HepG2 (cell line): ENCODE results near the gene ARPP21. TPM values are rescaled to one million over a fixed set of nuclear protein-coding genes. Genes with fewer than 3 reads are reported as not detected.

Experiments
- ATAC-seq: fragments of 200-7000 bp; cut with Tn5 transposase; 3 replicates; pipeline ENCODE4 v1.9.1; 2020; ENCODE audit warnings: mild to moderate bottlenecking, moderate library complexity
- BruUV-seq: library from RNA; stranded (reverse); fragments of 400-500 nt; replicated peaks from 2 replicates; lab custom pipeline; 2021; lab: Mats Ljungman, UMichigan
- CTCF ChIA-PET: fragments of 300-600 bp; formaldehyde crosslinking; extraction: SDS; loops from one replicate; lab custom pipeline; 2021; ENCODE audit warnings: low total read pairs, inconsistent platforms, low intra/inter-chr PET ratio; lab: Yijun Ruan, JAX
- POLR2A ChIA-PET: fragments of 350-600 bp; sonication (Branson Sonifier 250); formaldehyde crosslinking; loops from one replicate; lab custom pipeline; 2020; ENCODE audit warnings: antibody characterized with exemption, inconsistent platforms; lab: Yijun Ruan, JAX
- DNase-seq: peaks from one replicate; pipeline ENCODE4 v3.0.0-alpha.2; 2015; ENCODE audit warnings: low spot score
- FAIRE-seq: peaks from 3 replicates; lab custom pipeline; 2011; peaks lifted over from hg19 to GRCh38; lab: Jason Lieb, UNC
- H2AFZ ChIP-seq: one replicate; pipeline ENCODE4 v1.6.1; 2011; ENCODE audit warnings: low read length, inconsistent platforms
- H3K27ac ChIP-seq: fragments of 300-600 bp; 3 replicates; pipeline ENCODE4 v1.8.0; 2011; ENCODE audit warnings: mixed run types, mild to moderate bottlenecking, mixed read lengths, low read length, inconsistent platforms; ENCODE audit not compliant: insufficient read depth; ENCODE audit errors: extremely low read length
- H3K27me3 ChIP-seq, 2 experiments: fragments of 200-600 bp in 1 of 2; 2 replicates in 1 of 2; 3 replicates in 1 of 2; pipeline versions ENCODE4 v1.6.0 to v1.8.0; 2011; ENCODE audit warnings: low read length in 2 of 2, mild to moderate bottlenecking in 2 of 2, moderate library complexity in 2 of 2, inconsistent platforms in 1 of 2; ENCODE audit not compliant: insufficient read depth in 2 of 2, control insufficient read depth in 1 of 2
- H3K36me3 ChIP-seq, 2 experiments: fragments of 200-600 bp in 1 of 2; replicated peaks in 1 of 2; 2 replicates in 1 of 2; 3 replicates in 1 of 2; pipeline versions ENCODE4 v1.5.1 to v1.8.0; 2011; ENCODE audit warnings: low read length in 2 of 2, inconsistent platforms in 1 of 2; ENCODE audit not compliant: insufficient read depth in 2 of 2, control insufficient read depth in 1 of 2
- H3K4me1 ChIP-seq: 2 replicates; pipeline ENCODE4 v1.5.1; 2012; ENCODE audit warnings: low read length, inconsistent platforms; ENCODE audit not compliant: insufficient read depth
- H3K4me2 ChIP-seq: 2 replicates; pipeline ENCODE4 v1.6.0; 2011; ENCODE audit warnings: low read depth, low read length, inconsistent platforms
- H3K4me3 ChIP-seq, 3 experiments: fragments of 200-600 bp in 1 of 3; sonication (generic), shearing (Covaris generic) in 1 of 3; replicated peaks in 1 of 3; 2 replicates each; pipeline ENCODE4 v1.5.1; 2011 to 2016; ENCODE audit warnings: low read length in 3 of 3, inconsistent platforms in 2 of 3, low read depth in 2 of 3, mild to moderate bottlenecking in 2 of 3, control low read depth in 1 of 3, mixed read lengths in 1 of 3; ENCODE audit not compliant: insufficient read depth in 1 of 3
- H3K79me2 ChIP-seq: one replicate; pipeline ENCODE4 v1.6.1; 2011; ENCODE audit warnings: low read length, inconsistent platforms; ENCODE audit not compliant: insufficient read depth
- H3K9ac ChIP-seq: 2 replicates; pipeline ENCODE4 v1.6.0; 2011; ENCODE audit warnings: mild to moderate bottlenecking, low read depth, low read length, inconsistent platforms; ENCODE audit not compliant: insufficient read depth
- H3K9me3 ChIP-seq: 2 replicates; pipeline ENCODE4 v1.5.1; 2012; ENCODE audit warnings: mild to moderate bottlenecking, low read length
- H4K20me1 ChIP-seq: 2 replicates; pipeline ENCODE4 v1.6.0; 2011; ENCODE audit warnings: inconsistent platforms, mild to moderate bottlenecking, low read length, moderate library complexity; ENCODE audit not compliant: insufficient read depth
- ELF4 ChIP-seq: sonication (generic); formaldehyde crosslinking; IDR thresholded peaks from 2 replicates; pipeline ENCODE4 v1.5.0; 2020; ENCODE audit warnings: missing genetic modification reagents, mild to moderate bottlenecking, moderate library complexity, borderline replicate concordance
- KLF9 ChIP-seq: IDR thresholded peaks from 2 replicates; pipeline ENCODE4 v1.6.1; 2016; ENCODE audit warnings: low read depth
- SIN3B ChIP-seq: fragments of 150-350 bp; IDR thresholded peaks from 2 replicates; pipeline ENCODE4 v1.6.1; 2014; ENCODE audit warnings: low read length
- THAP8 ChIP-seq: sonication (generic); formaldehyde crosslinking; IDR thresholded peaks from 2 replicates; pipeline ENCODE4 v1.5.1; 2020; ENCODE audit warnings: missing genetic modification reagents, mild to moderate bottlenecking, borderline replicate concordance
- ZBED4 ChIP-seq: sonication (generic); formaldehyde crosslinking; IDR thresholded peaks from 2 replicates; pipeline ENCODE4 v1.4.0; 2020; ENCODE audit warnings: missing genetic modification reagents, borderline replicate concordance
- ZNF18 ChIP-seq: sonication (generic); formaldehyde crosslinking; IDR thresholded peaks from 2 replicates; pipeline ENCODE4 v1.8.0; 2022; ENCODE audit warnings: mild to moderate bottlenecking, missing genetic modification reagents; ENCODE audit not compliant: insufficient replicate concordance
- ZNF550 ChIP-seq: sonication (generic); formaldehyde crosslinking; IDR thresholded peaks from 2 replicates; pipeline ENCODE4 v1.4.0; 2020; ENCODE audit warnings: mild to moderate bottlenecking, missing genetic modification reagents, borderline replicate concordance
- ZNF639 ChIP-seq: conservative IDR thresholded peaks from 2 replicates; pipeline ENCODE4 v1.6.1; 2018; ENCODE audit warnings: missing genetic modification reagents
- ZNF883 ChIP-seq: sonication (generic); formaldehyde crosslinking; IDR thresholded peaks from 2 replicates; pipeline ENCODE4 v1.5.1; 2020; ENCODE audit warnings: mild to moderate bottlenecking, missing genetic modification reagents; ENCODE audit errors: not compliant biosample characterization
- ZSCAN21 ChIP-seq: sonication (generic); formaldehyde crosslinking; IDR thresholded peaks from 2 replicates; pipeline ENCODE4 v1.8.0; 2022; ENCODE audit warnings: mild to moderate bottlenecking, missing genetic modification reagents, moderate library complexity, borderline replicate concordance
- WGBS: methylation state at CpG from one replicate; pipeline ENCODE4 v1.1.6; 2017; ENCODE audit warnings: low lambda C conversion rate; 5-methylcytosine and 5-hydroxymethylcytosine counted together
- in situ Hi-C: cut with HindIII; loops from 2 replicates; pipeline ENCODE4 v1.10.0; 2017; ENCODE audit warnings: low pct_unique_long_range_greater_than_20kb; ENCODE audit not compliant: extremely low pct_ligation_motif_present
- intact Hi-C: fragments of 100-400 bp; cut with micrococcal nuclease; formaldehyde crosslinking; loops from one replicate; pipeline ENCODE4 v1.10.0; 2022; ENCODE audit not compliant: unreplicated experiment
- polyA plus RNA-seq, 8 experiments: library from polyadenylated mRNA; depleted of rRNA in 3 of 8; stranded (reverse) in 7 of 8; unstranded in 1 of 8; fragments of >200 nt; fragmentation: Illumina TruSeq in 4 of 8; extraction: Trizol in 4 of 8; gene quantifications; 2 replicates each; pipeline versions ENCODE4 v1.2.1 to v1.2.3, GENCODE V29; 2011 to 2016; ENCODE audit warnings: low read depth in 4 of 8, missing spikeins in 1 of 8, mixed read lengths in 1 of 8; ENCODE audit not compliant: insufficient read depth in 1 of 8
- total RNA-seq, 5 experiments: library from RNA; depleted of rRNA; stranded (reverse); fragments of >200 nt; fragmentation: Illumina TruSeq; extraction: Trizol; gene quantifications; 2 replicates each; pipeline ENCODE4 v1.2.3, GENCODE V29; 2016; ENCODE audit warnings: low read depth in 1 of 5

Gene ARPP21
- total and polyA plus RNA-seq, 2 of the 13 experiments (the other 11 are each of a cell fraction or from before 2014, with no cell fraction given), result not detected

GRCh38 chr3:35602395-35602936, 36.9 kb upstream of the ARPP21 start:
- H3K36me3 ChIP-seq, result no peaks in the 10 kb centered on the region
- no peaks in the 10 kb centered on the region for H3K27me3 ChIP-seq
- TF ChIP-seq ZBED4, result no peak
- no peak for TF ChIP-seq ZNF550 (CRISPR knock-in tag)
- no peak for TF ChIP-seq ZSCAN21
- no peaks in the 10 kb centered on the region for H3K9me3 ChIP-seq
- 14% methylated on average over 7 of the region's 7 CpGs for WGBS
- no peaks in the 10 kb centered on the region for H4K20me1 ChIP-seq
- no peak overlapping the region for H3K4me2 ChIP-seq
- ATAC-seq (no peak), FAIRE-seq (no peak), DNase-seq (no peak)
- H3K79me2 ChIP-seq, result no peaks in the 10 kb centered on the region
- ChIA-PET POLR2A (no interaction called here), CTCF (no interaction called here)
- H3K27ac ChIP-seq, result no peak overlapping the region
- intact Hi-C loops, result no loop called here
- no TSS peak for BruUV-seq
- H3K4me1 ChIP-seq, result no peaks in the 10 kb centered on the region
- H3K4me3 ChIP-seq, result no peak overlapping the region
- no peak overlapping the region for H3K9ac ChIP-seq
- H2AFZ ChIP-seq, result no peak overlapping the region
- in situ Hi-C loops, result no loop called here

GRCh38 chr3:35616346-35616745, 23.0 kb upstream of the ARPP21 start:
- FAIRE-seq, result no peak
- H3K9ac ChIP-seq, result no peak overlapping the region
- no peak for ATAC-seq
- no peaks in the 10 kb centered on the region for H3K4me1 ChIP-seq
- 4% methylated on average over 3 of the region's 3 CpGs for WGBS
- ChIA-PET POLR2A (no interaction called here), CTCF (no interaction called here)
- no peaks in the 10 kb centered on the region for H3K27me3 ChIP-seq
- H3K79me2 ChIP-seq, result no peaks in the 10 kb centered on the region
- intact Hi-C loops, result no loop called here
- no TSS peak for BruUV-seq
- in situ Hi-C loops, result no loop called here
- H3K9me3 ChIP-seq, result no peaks in the 10 kb centered on the region
- H2AFZ ChIP-seq, result no peak overlapping the region
- DNase-seq, result no peak
- H3K4me2 ChIP-seq, result no peak overlapping the region
- H3K27ac ChIP-seq, result no peak overlapping the region
- H3K4me3 ChIP-seq, result no peak overlapping the region
- H4K20me1 ChIP-seq, result no peaks in the 10 kb centered on the region
- no peaks in the 10 kb centered on the region for H3K36me3 ChIP-seq
- TF ChIP-seq THAP8 (CRISPR knock-in tag) (no peak), ELF4 (CRISPR knock-in tag) (no peak), ZNF18 (CRISPR knock-in tag) (no peak), ZNF883 (no peak), ZNF639 (CRISPR knock-in tag) (no peak), SIN3B (no peak), KLF9 (CRISPR knock-in tag) (no peak)
